Karpas-422 (cell line): Measurements from ENCODE around the gene SLC30A5. TPM values are rescaled to one million over a fixed set of nuclear protein-coding genes. Genes with fewer than 3 reads are reported as not detected.
"Not testable (repeated sequence)": the region's sequence is repeated elsewhere in the genome, so short reads cannot be mapped to it uniquely, and the experiment has no call there.

Source experiments
- DNase-seq: peaks from one replicate; pipeline ENCODE4 v3.0.0-alpha.2; 2015
- H2AFZ ChIP-seq: fragments of 200-600 bp; sonication (generic); 2 replicates; pipeline ENCODE4 v1.6.1; 2014; ENCODE audit warnings: antibody characterized with exemption, low read length, mixed read lengths
- H3K27ac ChIP-seq: fragments of 200-600 bp; sonication (generic); 2 replicates; pipeline ENCODE4 v1.5.1; 2014; ENCODE audit warnings: mild to moderate bottlenecking, low read length, moderate library complexity
- H3K27me3 ChIP-seq: fragments of 200-600 bp; sonication (generic); 2 replicates; pipeline ENCODE4 v1.6.1; 2014; ENCODE audit warnings: low read length, mixed read lengths
- H3K36me3 ChIP-seq: fragments of 200-600 bp; sonication (generic); 2 replicates; pipeline ENCODE4 v1.6.1; 2014; ENCODE audit warnings: low read length, mixed read lengths; ENCODE audit not compliant: insufficient read depth
- H3K4me1 ChIP-seq: fragments of 200-600 bp; sonication (generic); 2 replicates; pipeline ENCODE4 v1.6.1; 2014; ENCODE audit warnings: mild to moderate bottlenecking, low read length, mixed read lengths
- H3K4me2 ChIP-seq: fragments of 200-600 bp; sonication (generic); 2 replicates; pipeline ENCODE4 v1.6.1; 2014; ENCODE audit warnings: low read length, low read depth, mild to moderate bottlenecking; ENCODE audit not compliant: poor library complexity, severe bottlenecking
- H3K4me3 ChIP-seq: fragments of 200-600 bp; sonication (generic); 2 replicates; pipeline ENCODE4 v1.5.1; 2014; ENCODE audit warnings: mild to moderate bottlenecking, antibody characterized with exemption, low read length, mixed read lengths
- H3K79me2 ChIP-seq: fragments of 200-600 bp; sonication (generic); 2 replicates; pipeline ENCODE4 v1.6.1; 2014; ENCODE audit warnings: mild to moderate bottlenecking, low read length, mixed read lengths
- H3K9ac ChIP-seq: fragments of 200-600 bp; sonication (generic); 2 replicates; pipeline ENCODE4 v1.6.0; 2014; ENCODE audit warnings: low read length
- H3K9me2 ChIP-seq: fragments of 200-600 bp; sonication (generic), shearing (Covaris generic); replicated peaks from 2 replicates; pipeline ENCODE4 v1.6.0; 2014; ENCODE audit warnings: mild to moderate bottlenecking, low read length, moderate library complexity; ENCODE audit not compliant: insufficient read depth
- H3K9me3 ChIP-seq: fragments of 300-700, 200-600 bp; sonication (generic); 2 replicates; pipeline ENCODE4 v1.6.1; 2014; ENCODE audit warnings: low read length, mixed read lengths
- H4K20me1 ChIP-seq: fragments of 200-600 bp; sonication (generic); 2 replicates; pipeline ENCODE4 v1.6.1; 2014; ENCODE audit warnings: mild to moderate bottlenecking, antibody characterized with exemption, low read length, low read depth; ENCODE audit not compliant: insufficient read depth
- total RNA-seq: library from RNA; depleted of rRNA; stranded (reverse); fragments of >200 nt; shearing (Covaris generic); gene quantifications from 2 replicates; pipeline ENCODE4 v1.2.3, GENCODE V29; 2014; ENCODE audit warnings: low replicate concordance

The SLC30A5 gene
- total RNA-seq, 1 experiment from 2014 or later, result 66.1 TPM

DNA sequence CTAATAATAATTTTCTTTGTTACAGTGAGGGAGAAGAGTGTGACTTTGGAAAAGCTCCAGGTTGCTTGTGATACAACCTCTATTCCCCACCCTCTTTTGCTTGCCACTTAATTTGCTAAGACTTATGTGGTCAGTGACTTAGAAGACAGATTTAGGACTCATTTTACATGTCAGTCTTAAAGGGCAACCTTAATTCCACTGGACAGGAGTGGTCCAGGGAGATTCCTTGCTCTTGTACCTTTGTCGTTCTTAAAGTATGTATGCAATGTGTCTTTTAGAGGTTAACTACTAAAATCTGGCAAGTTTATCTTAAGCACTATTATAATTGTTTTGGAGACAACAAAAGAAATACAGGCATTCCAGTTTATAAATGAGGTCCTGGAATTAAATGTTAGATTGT, 20.0 kb downstream of the SLC30A5 start:
- Histone ChIP-seq H3K36me3 (peaks cover 62% of the 10 kb centered on the region), H3K27ac (no peak overlapping the region), H3K9me3 (no peaks in the 10 kb centered on the region), H3K4me1 (no peaks in the 10 kb centered on the region), H3K4me3 (no peak overlapping the region), H3K27me3 (no peaks in the 10 kb centered on the region), H3K9me2 (no peaks in the 10 kb centered on the region), H3K79me2 (no peaks in the 10 kb centered on the region), H3K4me2 (no peak overlapping the region), H3K9ac (no peak overlapping the region), H2AFZ (no peak overlapping the region), H4K20me1 (no peaks in the 10 kb centered on the region)
- DNase-seq, result no peak

DNA sequence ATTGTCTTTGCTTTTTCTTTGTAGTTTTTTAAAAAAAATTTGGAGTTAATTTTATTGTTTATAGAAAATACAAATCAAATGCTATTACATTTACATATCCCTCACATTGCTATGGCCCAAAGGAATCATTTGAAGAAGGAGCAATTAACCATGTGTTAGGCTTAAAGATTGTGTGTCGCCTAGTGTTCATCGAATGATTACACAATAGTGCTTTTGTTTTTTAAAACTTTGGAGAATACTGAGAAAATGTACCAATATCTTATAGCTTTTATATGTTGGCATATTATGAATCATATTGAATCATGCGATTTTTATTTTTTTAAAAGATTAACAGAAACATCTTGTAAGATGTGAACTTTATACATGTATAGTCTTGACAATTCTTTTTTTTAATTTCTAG, 21.7 kb downstream of the SLC30A5 start:
- Histone ChIP-seq H2AFZ (no peak overlapping the region), H3K9me3 (no peaks in the 10 kb centered on the region), H3K27me3 (no peaks in the 10 kb centered on the region), H3K9me2 (no peaks in the 10 kb centered on the region), H3K4me1 (no peaks in the 10 kb centered on the region), H3K79me2 (no peaks in the 10 kb centered on the region), H3K4me2 (no peak overlapping the region), H3K9ac (no peak overlapping the region), H4K20me1 (no peaks in the 10 kb centered on the region), H3K36me3 (peaks cover 49% of the 10 kb centered on the region; the same call in 1 of the 2 replicates), H3K27ac (no peak overlapping the region), H3K4me3 (no peak overlapping the region)
- DNase-seq, result no peak

DNA sequence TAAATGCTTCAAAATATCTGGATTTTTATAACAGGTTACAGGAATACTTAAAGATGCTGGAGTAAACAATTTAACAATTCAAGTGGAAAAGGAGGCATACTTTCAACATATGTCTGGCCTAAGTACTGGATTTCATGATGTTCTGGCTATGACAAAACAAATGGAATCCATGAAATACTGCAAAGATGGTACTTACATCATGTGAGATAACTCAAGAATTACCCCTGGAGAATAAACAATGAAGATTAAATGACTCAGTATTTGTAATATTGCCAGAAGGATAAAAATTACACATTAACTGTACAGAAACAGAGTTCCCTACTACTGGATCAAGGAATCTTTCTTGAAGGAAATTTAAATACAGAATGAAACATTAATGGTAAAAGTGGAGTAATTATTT, 35.6 kb downstream of the SLC30A5 start:
- H3K4me2 ChIP-seq, result no peak overlapping the region
- no peaks in the 10 kb centered on the region for H3K9me3 ChIP-seq
- no peak overlapping the region for H2AFZ ChIP-seq
- DNase-seq, result no peak
- H3K79me2 ChIP-seq, result no peaks in the 10 kb centered on the region
- no peaks in the 10 kb centered on the region for H4K20me1 ChIP-seq
- H3K36me3 ChIP-seq, result peaks cover 26% of the 10 kb centered on the region; the same call in 1 of the 2 replicates
- peaks cover 21% of the 10 kb centered on the region for H3K4me1 ChIP-seq
- H3K27me3 ChIP-seq, result no peaks in the 10 kb centered on the region
- no peak overlapping the region for H3K9ac ChIP-seq
- H3K4me3 ChIP-seq, result no peak overlapping the region
- H3K9me2 ChIP-seq, result no peaks in the 10 kb centered on the region
- no peak overlapping the region for H3K27ac ChIP-seq

DNA sequence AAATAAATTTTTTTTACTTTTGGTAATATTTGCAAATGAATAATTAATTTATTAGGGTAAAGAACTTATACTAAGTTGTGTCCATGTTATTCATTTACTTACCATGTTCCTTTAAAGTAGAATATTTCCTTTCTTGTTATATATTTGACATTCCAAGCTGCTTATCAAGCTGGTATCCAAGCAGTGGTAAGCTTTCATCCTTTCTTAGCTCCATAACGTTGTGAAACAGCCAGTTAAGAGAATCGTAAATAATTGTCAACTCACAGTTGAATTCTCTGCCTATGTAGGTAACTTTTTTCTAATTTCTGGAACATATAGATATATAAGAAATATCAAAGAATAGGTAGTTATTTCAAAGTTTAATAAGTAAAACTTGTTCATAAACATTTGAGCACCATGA, 36.4 kb downstream of the SLC30A5 start:
- Histone ChIP-seq H3K27me3 (no peaks in the 10 kb centered on the region), H3K4me1 (peaks cover 23% of the 10 kb centered on the region), H3K27ac (peak overlapping the region; percentile 65; the same call in 1 of the 2 replicates), H4K20me1 (no peaks in the 10 kb centered on the region), H3K9me2 (no peaks in the 10 kb centered on the region), H3K4me3 (no peak overlapping the region), H3K9ac (no peak overlapping the region), H2AFZ (no peak overlapping the region), H3K36me3 (peaks cover 26% of the 10 kb centered on the region; the same call in 1 of the 2 replicates), H3K79me2 (no peaks in the 10 kb centered on the region), H3K9me3 (no peaks in the 10 kb centered on the region), H3K4me2 (peak overlapping the region; percentile 40)
- no peak for DNase-seq

DNA sequence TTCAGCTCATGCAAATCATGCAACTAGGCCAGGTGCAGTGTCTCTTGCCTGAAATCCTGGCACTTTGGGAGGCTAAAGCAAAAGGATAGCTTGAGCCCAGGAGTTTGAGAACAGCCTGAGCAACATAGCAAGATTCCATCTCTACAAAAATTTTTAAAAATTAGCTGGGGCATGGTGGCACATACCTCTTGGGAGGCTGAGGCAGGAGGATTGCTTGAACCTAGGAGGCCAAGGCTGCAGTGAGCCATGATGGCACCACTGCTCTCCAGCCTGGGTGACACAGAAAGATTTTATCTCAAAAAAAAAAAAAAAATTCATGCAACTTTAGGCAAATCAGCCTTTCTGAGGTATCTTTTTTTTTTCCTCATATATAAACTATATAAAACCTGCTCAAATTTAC, 37.5 kb downstream of the SLC30A5 start:
- H3K9ac ChIP-seq, result no peak overlapping the region
- H3K9me3 ChIP-seq, result no peaks in the 10 kb centered on the region
- peak overlapping the region; percentile 40 for H3K4me2 ChIP-seq
- peaks cover 34% of the 10 kb centered on the region for H3K4me1 ChIP-seq
- H3K27ac ChIP-seq, result peak overlapping the region; percentile 65; the same call in 1 of the 2 replicates
- no peaks in the 10 kb centered on the region for H3K27me3 ChIP-seq
- no peak overlapping the region for H3K4me3 ChIP-seq
- no peaks in the 10 kb centered on the region for H4K20me1 ChIP-seq
- peaks cover 22% of the 10 kb centered on the region; the same call in 1 of the 2 replicates for H3K36me3 ChIP-seq
- H3K79me2 ChIP-seq, result no peaks in the 10 kb centered on the region
- H2AFZ ChIP-seq, result no peak overlapping the region
- DNase-seq, result no peak
- H3K9me2 ChIP-seq, result no peaks in the 10 kb centered on the region

DNA sequence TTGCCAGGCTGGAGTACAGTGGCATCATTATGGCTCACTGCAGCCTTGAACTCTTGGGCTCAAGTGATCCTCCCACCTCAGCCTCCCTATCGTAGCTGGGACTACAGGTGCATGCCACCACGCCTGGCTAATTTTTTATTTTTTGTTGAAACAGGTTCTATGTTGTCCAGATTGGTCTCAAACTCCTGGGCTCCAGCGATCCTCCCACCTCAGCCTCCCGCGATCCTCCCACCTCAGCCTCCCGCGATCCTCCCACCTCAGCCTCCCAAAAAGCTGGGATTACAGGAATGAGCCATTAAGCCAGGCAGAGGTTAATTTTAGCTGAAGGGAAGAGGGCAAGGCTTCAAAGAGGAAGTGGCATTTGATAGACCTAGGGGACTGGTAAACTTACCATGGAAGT, 40.3 kb downstream of the SLC30A5 start:
- Histone ChIP-seq H4K20me1 (no peaks in the 10 kb centered on the region), H3K4me1 (peaks cover 38% of the 10 kb centered on the region), H2AFZ (no peak overlapping the region), H3K9me3 (no peaks in the 10 kb centered on the region), H3K9me2 (no peaks in the 10 kb centered on the region), H3K9ac (no peak overlapping the region), H3K27ac (0 out of 2 replicates have a peak overlapping the region, but pooled peaks have one; percentile 2), H3K79me2 (no peaks in the 10 kb centered on the region), H3K27me3 (no peaks in the 10 kb centered on the region), H3K4me2 (no peak overlapping the region), H3K4me3 (no peak overlapping the region), H3K36me3 (peaks cover 9% of the 10 kb centered on the region; the same call in 1 of the 2 replicates)
- no peak for DNase-seq

DNA sequence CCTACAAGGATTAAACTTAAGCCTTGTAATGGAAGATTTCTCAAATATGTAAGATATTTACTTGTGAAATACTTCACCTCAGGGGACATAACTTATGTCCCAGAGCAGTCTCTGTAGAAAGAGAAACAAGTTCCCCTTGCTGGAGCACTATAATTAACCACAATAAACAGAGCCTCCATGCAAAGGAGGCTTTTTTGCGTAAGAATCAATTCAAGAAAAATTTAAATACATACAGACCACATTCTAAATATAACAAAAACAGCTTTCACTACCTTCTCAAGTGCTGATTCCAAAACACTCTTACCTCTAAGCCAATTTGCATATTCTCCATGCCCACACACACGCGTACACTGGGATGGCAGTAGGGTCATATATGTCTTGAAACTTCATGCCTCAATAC, 42.5 kb downstream of the SLC30A5 start:
- peak; percentile 65 for DNase-seq
- peak overlapping the region; percentile 82; the same call in 1 of the 2 replicates for H2AFZ ChIP-seq
- H4K20me1 ChIP-seq, result no peaks in the 10 kb centered on the region
- H3K27me3 ChIP-seq, result no peaks in the 10 kb centered on the region
- H3K4me1 ChIP-seq, result peaks cover 18% of the 10 kb centered on the region
- H3K9ac ChIP-seq, result no peak overlapping the region
- H3K27ac ChIP-seq, result peak overlapping the region; percentile 78
- no peaks in the 10 kb centered on the region for H3K9me2 ChIP-seq
- no peaks in the 10 kb centered on the region for H3K9me3 ChIP-seq
- H3K4me2 ChIP-seq, result peak overlapping the region; percentile 55
- no peaks in the 10 kb centered on the region for H3K79me2 ChIP-seq
- H3K36me3 ChIP-seq, result no peaks in the 10 kb centered on the region
- peak overlapping the region; percentile 7 for H3K4me3 ChIP-seq

DNA sequence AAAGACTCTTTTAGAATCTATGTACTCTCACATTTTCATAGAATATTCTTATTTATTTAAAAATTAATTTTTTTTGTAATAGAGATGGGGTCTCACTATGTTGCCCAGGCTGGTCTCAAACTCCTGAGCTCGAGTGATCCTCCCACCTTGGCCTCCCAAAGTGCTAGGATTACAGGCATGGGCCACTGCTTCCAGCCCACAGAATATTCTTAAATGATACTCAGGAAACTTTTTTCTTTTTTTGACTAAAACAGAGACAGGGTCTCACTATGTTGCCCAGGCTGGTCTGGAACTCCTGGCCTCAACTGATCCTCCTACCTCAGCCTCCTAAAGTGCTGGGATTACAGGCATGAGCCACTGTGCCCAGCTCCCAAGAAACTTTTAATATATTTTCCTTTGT, 43.4 kb downstream of the SLC30A5 start:
- H3K79me2 ChIP-seq, H3K27ac ChIP-seq, H3K9me3 ChIP-seq, DNase-seq, H2AFZ ChIP-seq, H3K9me2 ChIP-seq, H3K36me3 ChIP-seq, H3K4me2 ChIP-seq, H4K20me1 ChIP-seq, H3K4me3 ChIP-seq, H3K9ac ChIP-seq, H3K27me3 ChIP-seq: not testable (repeated sequence)
- H3K4me1 ChIP-seq, result peaks cover 17% of the 10 kb centered on the region

DNA sequence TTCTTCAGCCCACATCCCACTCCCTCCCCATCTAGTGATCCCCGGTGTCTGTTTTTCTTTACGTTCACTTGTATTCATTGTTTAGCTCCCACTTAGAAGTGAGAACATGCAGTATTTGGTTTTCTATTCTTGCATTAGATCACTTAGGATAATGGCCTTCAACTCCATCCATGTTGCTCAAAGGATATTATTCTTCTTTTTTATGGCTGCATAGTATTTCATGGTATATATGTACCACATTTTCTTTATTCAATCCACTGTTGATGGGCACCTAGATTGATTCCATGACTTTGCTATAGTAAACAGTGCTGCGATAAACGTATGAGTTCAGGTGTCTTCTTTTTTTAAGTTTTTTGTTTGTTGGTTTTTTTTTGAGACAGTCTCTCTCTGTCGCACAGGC, 44.0 kb downstream of the SLC30A5 start:
- H3K9ac ChIP-seq, result no peak overlapping the region
- no peak overlapping the region for H2AFZ ChIP-seq
- no peak overlapping the region for H3K4me2 ChIP-seq
- H3K27me3 ChIP-seq, result no peaks in the 10 kb centered on the region
- H3K4me3 ChIP-seq, result no peak overlapping the region
- no peaks in the 10 kb centered on the region for H3K36me3 ChIP-seq
- H3K4me1 ChIP-seq, result peaks cover 17% of the 10 kb centered on the region
- no peak overlapping the region for H3K27ac ChIP-seq
- H3K9me2 ChIP-seq, result no peaks in the 10 kb centered on the region
- H3K79me2 ChIP-seq, result no peaks in the 10 kb centered on the region
- no peaks in the 10 kb centered on the region for H3K9me3 ChIP-seq
- H4K20me1 ChIP-seq, result no peaks in the 10 kb centered on the region
- DNase-seq, result no peak
